NT2/D1 (cell line): ENCODE measurements around the gene SLC6A17.

Source experiments
- YY1 ChIP-seq: IDR thresholded peaks from 2 replicates; pipeline ENCODE4 v1.6.1; 2011; ENCODE audit not compliant: insufficient read length, insufficient read depth
- ZNF274 ChIP-seq: IDR thresholded peaks from 2 replicates; pipeline ENCODE4 v1.6.1; 2011; ENCODE audit warnings: mild to moderate bottlenecking, low read depth, low read length

- TF ChIP-seq ZNF274 (no peak), YY1 (no peak)
Observed at GRCh38 chr1:110230381-110231199, 80.3 kb downstream of the SLC6A17 start.
